Tibial nerve (tissue), 4 donors: ENCODE data around the gene RPTOR.

Experiments
- CTCF ChIP-seq, 5 experiments: fragments of 200-600 bp in 3 of 5; fragments of 450-650 bp in 2 of 5; sonication (generic) in 3 of 5; IDR thresholded peaks; one replicate each; pipeline ENCODE4 v1.5.1; 2016 to 2019; ENCODE audit warnings: antibody characterized with exemption in 5 of 5, mild to moderate bottlenecking in 3 of 5, moderate library complexity in 2 of 5
- EP300 ChIP-seq, 2 donors: sonication (generic); formaldehyde crosslinking; IDR thresholded peaks; one replicate each; pipeline ENCODE4 v1.6.1; 2017; ENCODE audit warnings: antibody characterized with exemption in 2 of 2, mild to moderate bottlenecking in 1 of 2
- POLR2A ChIP-seq, 2 donors: fragments of 450-650 bp; IDR thresholded peaks; one replicate each; pipeline ENCODE4 v1.6.1; 2017; ENCODE audit warnings: antibody characterized with exemption in 2 of 2, mild to moderate bottlenecking in 2 of 2, moderate library complexity in 2 of 2

- no peak for TF ChIP-seq CTCF (IDR thresholded peaks at IDR 0.05)
- TF ChIP-seq POLR2A (IDR thresholded peaks at IDR 0.05), result no peak
- TF ChIP-seq EP300 (IDR thresholded peaks at IDR 0.05), result no peak
Observed at GRCh38 chr17:80753685-80754345, 209.2 kb downstream of the RPTOR start.
